Right hindlimb (tissue), 1 donor: Measurements from ENCODE around the gene PLA2G10.
"Not testable (repeated sequence)": the region's sequence is repeated elsewhere in the genome, so short reads cannot be mapped to it uniquely, and the experiment has no call there.

Experiments used
- DNase-seq: peaks from one replicate; pipeline ENCODE4 v3.0.0-alpha.2; 2018

PLA2G10 gene

GRCh38 chr16:14694129-14694528, at the start of gene PLA2G10:
Gene PLA2G10, minus strand, starts transcription at chr16:14694308. Its CDS starts 79 bp downstream, at chr16:14694229.
- DNase-seq, result not testable (repeated sequence)

- not testable (repeated sequence) for DNase-seq
Measured at GRCh38 chr16:14742273-14743128, 48.4 kb upstream of the PLA2G10 start, which contains the start of gene NPIPA2. Gene NPIPA2, plus strand, starts transcription at chr16:14742533. Its CDS starts 5,533 bp downstream, at chr16:14748066.

GRCh38 chr16:14741794-14742193, 47.7 kb upstream of the PLA2G10 start:
- DNase-seq, result not testable (repeated sequence)

- DNase-seq, result not testable (repeated sequence)
Measured at GRCh38 chr16:14740832-14741385, 46.8 kb upstream of the PLA2G10 start.

- DNase-seq, result not testable (repeated sequence)
Measured at GRCh38 chr16:14733233-14733632, 39.1 kb upstream of the PLA2G10 start.

GRCh38 chr16:14703156-14704011, 9.3 kb upstream of the PLA2G10 start, which contains the start of gene NPIPA3:
Gene NPIPA3, plus strand, starts transcription at chr16:14703411. Its CDS starts 5,533 bp downstream, at chr16:14708944.
- not testable (repeated sequence) for DNase-seq

- DNase-seq, result not testable (repeated sequence)
Measured at GRCh38 chr16:14702672-14703071, 8.6 kb upstream of the PLA2G10 start.

- DNase-seq, result not testable (repeated sequence)
Measured at GRCh38 chr16:14701859-14702258, 7.8 kb upstream of the PLA2G10 start.

GRCh38 chr16:14685870-14686793, 8.0 kb downstream of the PLA2G10 start:
- not testable (repeated sequence) for DNase-seq

- no peak for DNase-seq
Measured at GRCh38 chr16:14682121-14682520, 12.0 kb downstream of the PLA2G10 start.

GRCh38 chr16:14681115-14681514, 13.0 kb downstream of the PLA2G10 start:
- DNase-seq, result no peak

- not testable (repeated sequence) for DNase-seq
Measured at GRCh38 chr16:14680396-14680795, 13.7 kb downstream of the PLA2G10 start.

GRCh38 chr16:14678748-14679497, 15.2 kb downstream of the PLA2G10 start:
- no peak for DNase-seq

GRCh38 chr16:14677627-14678026, 16.5 kb downstream of the PLA2G10 start:
- DNase-seq, result no peak

GRCh38 chr16:14676633-14677032, 17.5 kb downstream of the PLA2G10 start:
- no peak for DNase-seq

GRCh38 chr16:14672403-14672971, 21.6 kb downstream of the PLA2G10 start:
- no peak for DNase-seq

- DNase-seq, result no peak
Measured at GRCh38 chr16:14669776-14670175, 24.3 kb downstream of the PLA2G10 start.

- no peak for DNase-seq
Measured at GRCh38 chr16:14668556-14669223, 25.4 kb downstream of the PLA2G10 start.

- DNase-seq, result no peak
Measured at GRCh38 chr16:14667347-14668266, 26.5 kb downstream of the PLA2G10 start.
